Upper lobe of right lung (tissue), 1 donor: ENCODE data around the gene PGAP3. TPM values are rescaled to one million over a fixed set of nuclear protein-coding genes. Genes with fewer than 3 reads are reported as not detected.
A peak's percentile ranks its signal among the peaks of the same experiment; 100 is the strongest.

Experiments used
- ATAC-seq: fragments of 200-7000 bp; cut with Tn5 transposase; one replicate; pipeline ENCODE4 v1.9.1; 2020; ENCODE audit warnings: mild to moderate bottlenecking, moderate library complexity
- DNase-seq: peaks from one replicate; pipeline ENCODE4 v3.0.0-alpha.2; 2020
- H3K27ac ChIP-seq: fragments of 200-600 bp; one replicate; pipeline ENCODE4 v1.8.0; 2022
- H3K27me3 ChIP-seq: fragments of 200-600 bp; one replicate; pipeline ENCODE4 v1.8.0; 2022; ENCODE audit warnings: mild to moderate bottlenecking
- H3K36me3 ChIP-seq: fragments of 200-600 bp; one replicate; pipeline ENCODE4 v1.8.0; 2022
- H3K4me1 ChIP-seq: fragments of 200-600 bp; one replicate; pipeline ENCODE4 v1.8.0; 2022
- H3K4me3 ChIP-seq: fragments of 200-600 bp; one replicate; pipeline ENCODE4 v1.8.0; 2022; ENCODE audit warnings: mild to moderate bottlenecking
- H3K9me3 ChIP-seq: fragments of 200-600 bp; one replicate; pipeline ENCODE4 v1.8.0; 2022
- CTCF ChIP-seq: fragments of 200-600 bp; IDR thresholded peaks from one replicate; pipeline ENCODE4 v1.8.0; 2022; ENCODE audit warnings: antibody characterized with exemption
- intact Hi-C: fragments of 100-400 bp; cut with DNase I; formaldehyde crosslinking; loops from one replicate; pipeline ENCODE4 v1.11.0; 2022
- total RNA-seq: library from RNA; stranded (reverse); fragmentation: NEBNext Ultra II Directional; extraction: Animal tissue kit (Norgen Biotek cat#: 25700); gene quantifications from one replicate; pipeline ENCODE4 v1.2.1, GENCODE V29; 2021
- donor health status: DM: no; HTN: yes; CAD: no; lungs with severe emphysema.

Gene PGAP3
- total RNA-seq, 1 donor from 2014 or later, result 24.5 TPM

GRCh38 chr17:39629494-39629880, 58.4 kb downstream of the PGAP3 start:
- no peaks in the 10 kb centered on the region for H3K36me3 ChIP-seq
- intact Hi-C loops, result loop anchor here (10.0 kb wide), 1 partner anchor 125 kb away; no protein-coding TSS in a partner anchor
- H3K27me3 ChIP-seq, result peaks cover 33% of the 10 kb centered on the region
- peak; percentile 3 for ATAC-seq
- no peak for DNase-seq
- H3K27ac ChIP-seq, result peak overlapping the region; percentile 24
- no peaks in the 10 kb centered on the region for H3K4me1 ChIP-seq
- TF ChIP-seq CTCF, result no peak
- H3K9me3 ChIP-seq, result no peaks in the 10 kb centered on the region
- H3K4me3 ChIP-seq, result peak overlapping the region; percentile 16

DNA sequence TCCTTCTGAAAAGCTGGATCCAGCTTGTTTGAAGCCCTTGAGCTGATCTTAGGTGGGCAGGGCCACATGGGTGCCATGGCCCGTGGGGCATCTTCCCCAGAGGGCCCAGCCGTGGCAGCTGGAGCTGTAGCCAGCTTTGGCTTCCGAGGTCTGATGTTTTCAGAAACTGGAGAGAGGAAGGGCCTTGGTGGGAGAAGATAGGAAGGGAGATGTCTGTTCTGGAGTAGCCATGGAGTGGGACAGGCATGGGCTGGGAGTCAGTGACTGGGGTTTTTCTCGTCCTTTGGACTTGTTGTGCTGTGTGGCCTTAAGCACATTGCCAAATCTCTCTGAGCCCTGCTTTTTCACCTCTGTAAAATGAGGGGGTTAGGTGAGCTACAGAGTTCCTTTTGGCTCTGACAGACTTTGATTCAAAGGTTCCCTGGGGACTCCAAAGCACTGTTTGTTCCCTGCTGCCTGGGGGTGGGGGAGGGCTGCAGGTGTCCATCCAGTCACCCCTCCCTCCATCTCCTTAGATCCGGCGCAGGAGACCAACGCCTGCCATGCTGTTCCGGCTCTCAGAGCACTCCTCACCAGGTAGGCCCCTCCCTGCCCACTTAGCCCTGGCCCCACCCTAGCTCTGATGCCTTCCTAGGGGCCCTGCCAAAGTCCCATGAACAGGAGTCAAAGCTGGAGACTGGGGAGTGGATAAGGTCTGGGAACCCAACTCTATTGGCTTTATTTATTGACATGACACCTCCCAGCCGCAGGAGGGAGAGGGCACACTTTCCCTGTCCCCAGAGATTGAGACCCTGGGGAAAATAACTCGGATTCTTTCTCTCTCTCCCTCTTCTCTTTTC, 59.0 kb downstream of the PGAP3 start:
- no peaks in the 10 kb centered on the region for H3K4me1 ChIP-seq
- H3K9me3 ChIP-seq, result no peaks in the 10 kb centered on the region
- ATAC-seq (peak; percentile 73), DNase-seq (peak; percentile 88)
- H3K4me3 ChIP-seq, result peak overlapping the region; percentile 16
- H3K27ac ChIP-seq, result peak overlapping the region; percentile 24
- H3K36me3 ChIP-seq, result no peaks in the 10 kb centered on the region
- intact Hi-C loops, result loop anchor here (10.0 kb wide), 1 partner anchor 126 kb away; no protein-coding TSS in a partner anchor
- no peak for TF ChIP-seq CTCF
- H3K27me3 ChIP-seq, result peaks cover 33% of the 10 kb centered on the region

DNA sequence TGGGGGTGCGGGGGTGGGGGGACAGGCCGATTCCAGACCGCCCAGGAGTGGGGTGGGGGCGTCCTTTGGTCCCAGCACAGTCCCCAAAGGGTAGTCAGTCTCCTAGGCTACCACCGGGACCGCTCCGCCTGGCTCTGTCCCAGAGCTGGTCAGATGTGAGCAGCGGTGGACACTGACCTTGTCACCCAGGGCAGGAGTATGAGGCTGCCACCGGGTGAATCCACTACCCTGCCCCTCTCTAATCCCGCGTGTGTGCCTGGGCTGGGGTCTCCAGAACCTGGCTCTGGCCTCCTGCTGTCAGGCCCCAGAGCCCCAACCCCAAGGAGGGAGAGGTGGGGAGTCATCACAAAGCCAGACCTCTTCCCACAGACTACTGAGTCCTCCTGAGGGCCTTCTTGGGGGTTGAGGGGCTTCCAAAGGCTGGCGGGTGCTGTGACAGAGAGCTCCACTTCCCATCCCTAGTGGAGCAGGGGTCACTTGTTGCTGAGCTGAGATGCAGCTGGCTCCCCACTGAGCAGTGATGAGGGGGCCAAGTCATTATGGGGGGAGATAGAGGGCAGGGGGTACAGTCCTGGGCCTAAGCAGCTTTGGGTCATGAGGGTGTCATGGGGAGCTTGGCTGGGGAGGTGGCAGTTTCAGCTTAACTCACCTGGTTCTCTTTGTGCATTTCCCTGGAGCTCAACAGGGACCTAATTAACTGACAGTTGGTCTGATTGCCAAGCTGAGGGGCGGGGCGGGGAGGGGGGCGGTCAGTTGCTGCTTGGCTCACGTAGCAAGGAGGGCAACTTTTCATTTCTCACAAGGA, 59.9 kb downstream of the PGAP3 start:
- no peak for ATAC-seq
- Histone ChIP-seq H3K4me3 (peak overlapping the region; percentile 39), H3K9me3 (no peaks in the 10 kb centered on the region), H3K27ac (peak overlapping the region; percentile 24), H3K4me1 (no peaks in the 10 kb centered on the region), H3K27me3 (peaks cover 33% of the 10 kb centered on the region), H3K36me3 (no peaks in the 10 kb centered on the region)
- DNase-seq, result no peak
- intact Hi-C loops, result loop anchor here (10.0 kb wide), 1 partner anchor 127 kb away; no protein-coding TSS in a partner anchor
- no peak for TF ChIP-seq CTCF

DNA sequence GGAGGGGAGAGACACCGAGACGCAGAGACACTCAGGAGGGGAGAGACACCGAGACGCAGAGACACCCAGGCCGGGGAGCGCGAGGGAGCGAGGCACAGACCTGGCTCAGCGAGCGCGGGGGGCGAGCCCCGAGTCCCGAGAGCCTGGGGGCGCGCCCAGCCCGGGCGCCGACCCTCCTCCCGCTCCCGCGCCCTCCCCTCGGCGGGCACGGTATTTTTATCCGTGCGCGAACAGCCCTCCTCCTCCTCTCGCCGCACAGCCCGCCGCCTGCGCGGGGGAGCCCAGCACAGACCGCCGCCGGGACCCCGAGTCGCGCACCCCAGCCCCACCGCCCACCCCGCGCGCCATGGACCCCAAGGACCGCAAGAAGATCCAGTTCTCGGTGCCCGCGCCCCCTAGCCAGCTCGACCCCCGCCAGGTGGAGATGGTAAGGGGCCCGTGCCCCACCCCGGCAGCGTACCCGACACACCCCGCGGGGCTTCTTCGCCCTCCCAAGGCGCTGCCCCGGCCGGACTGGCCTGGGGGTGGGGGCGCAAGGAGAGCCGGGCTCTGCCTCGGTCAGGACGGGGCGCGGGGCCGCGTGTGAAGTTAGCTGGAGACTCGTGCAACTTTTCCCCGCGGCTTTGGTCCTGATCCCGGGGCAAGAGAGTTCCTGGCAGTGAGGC, 60.7 kb downstream of the PGAP3 start:
- ATAC-seq (no peak), DNase-seq (no peak)
- intact Hi-C loops, result loop anchor here (10.0 kb wide), 1 partner anchor 128 kb away; no protein-coding TSS in a partner anchor
- Histone ChIP-seq H3K27me3 (peaks cover 33% of the 10 kb centered on the region), H3K27ac (no peak overlapping the region), H3K4me3 (peak overlapping the region; percentile 39), H3K9me3 (no peaks in the 10 kb centered on the region), H3K36me3 (no peaks in the 10 kb centered on the region), H3K4me1 (peaks cover 3% of the 10 kb centered on the region)
- no peak for TF ChIP-seq CTCF
